CD4-positive, alpha-beta T cell (primary cell): ENCODE data around the gene SLC35G6. TPM values are rescaled to one million over a fixed set of nuclear protein-coding genes. Genes with fewer than 3 reads are reported as not detected.
A peak's percentile ranks its signal among the peaks of the same experiment; 100 is the strongest.

Experiments used
- ATAC-seq: fragments of 200-7000 bp; cut with Tn5 transposase; one replicate; pipeline ENCODE4 v1.10.0; 2022; ENCODE audit warnings: mild to moderate bottlenecking; ENCODE audit not compliant: poor library complexity
- CTCF ChIA-PET: fragments of 350-600 bp; sonication (Branson Sonifier 250); formaldehyde crosslinking; loops from one replicate; lab custom pipeline; 2021; ENCODE audit warnings: antibody characterized with exemption, inconsistent platforms; lab: Charles Lee
- POLR2A ChIA-PET: fragments of 350-600 bp; sonication (Branson Sonifier 250); formaldehyde crosslinking; loops from one replicate; lab custom pipeline; 2021; ENCODE audit warnings: antibody characterized with exemption, inconsistent platforms; lab: Charles Lee
- DNase-seq, 14 experiments: peaks; one replicate each; pipeline ENCODE4 v3.0.0-alpha.2; 2013 to 2020; ENCODE audit warnings: mixed read lengths in 2 of 14
- H3K27ac ChIP-seq, 2 donors: one replicate each; pipeline versions ENCODE4 v1.5.1 to v1.7.0; 2013; ENCODE audit warnings: low read length in 2 of 2, low read depth in 1 of 2, mild to moderate bottlenecking in 1 of 2
- H3K27me3 ChIP-seq, 2 experiments: 1 replicate in 1 of 2; 2 replicates in 1 of 2; pipeline versions ENCODE4 v1.6.1 to v1.7.0; 2013; ENCODE audit warnings: low read length in 2 of 2, control low read depth in 1 of 2, mild to moderate bottlenecking in 1 of 2, moderate library complexity in 1 of 2; ENCODE audit not compliant: insufficient read depth in 2 of 2, control insufficient read depth in 1 of 2
- H3K36me3 ChIP-seq: one replicate; pipeline ENCODE4 v1.6.1; 2013; ENCODE audit warnings: low read length, control low read depth; ENCODE audit not compliant: insufficient read depth
- H3K4me1 ChIP-seq: one replicate; pipeline ENCODE4 v1.6.1; 2013; ENCODE audit warnings: low read length, control low read depth; ENCODE audit not compliant: insufficient read depth
- H3K4me3 ChIP-seq: one replicate; pipeline ENCODE4 v1.5.1; 2013; ENCODE audit warnings: mild to moderate bottlenecking, low read length, moderate library complexity
- H3K9me3 ChIP-seq, 2 experiments: 1 replicate in 1 of 2; 2 replicates in 1 of 2; pipeline versions ENCODE4 v1.6.1 to v1.7.0; 2013; ENCODE audit warnings: low read length in 2 of 2, mild to moderate bottlenecking in 2 of 2, control low read depth in 1 of 2, moderate library complexity in 1 of 2; ENCODE audit not compliant: control insufficient read depth in 1 of 2, insufficient read depth in 1 of 2
- H3K27ac Mint-ChIP-seq: one replicate; pipeline ENCODE4 v1.8.0; 2020; ENCODE audit warnings: mixed read lengths
- H3K27me3 Mint-ChIP-seq: one replicate; pipeline ENCODE4 v1.8.0; 2021; ENCODE audit warnings: mixed read lengths
- H3K36me3 Mint-ChIP-seq: one replicate; pipeline ENCODE4 v1.8.0; 2021; ENCODE audit warnings: low read depth, mixed read lengths
- H3K4me1 Mint-ChIP-seq: one replicate; pipeline ENCODE4 v1.8.0; 2021; ENCODE audit warnings: low read depth, mixed read lengths
- H3K4me3 Mint-ChIP-seq: one replicate; pipeline ENCODE4 v1.8.0; 2020; ENCODE audit warnings: mild to moderate bottlenecking, mixed read lengths
- H3K9me3 Mint-ChIP-seq: one replicate; pipeline ENCODE4 v1.8.0; 2020; ENCODE audit warnings: mixed read lengths
- intact Hi-C, 2 experiments: fragments of 100-400 bp; cut with DNase I in 1 of 2; cut with micrococcal nuclease in 1 of 2; formaldehyde crosslinking; loops; one replicate each; pipeline versions ENCODE4 v1.15.1 to v1.9.0; 2023 to 2025; cut with DNase I, micrococcal nuclease
- total RNA-seq, 174 experiments: library from RNA in 2 of 174; stranded (reverse) in 2 of 174; gene quantifications; one replicate each; pipeline ENCODE4 v1.2.3 and lab custom pipeline; 2021 to 2026
- TF ChIP-seq, protein P1 (sequence below): fragments of 200-600 bp; IDR thresholded peaks from one replicate; pipeline ENCODE4 v1.8.0; 2022; ENCODE audit warnings: antibody characterized with exemption, mild to moderate bottlenecking

Gene SLC35G6
- total RNA-seq, 2 experiments from 2014 or later, result 0.17 TPM; not detected in 1

GRCh38 chr17:7491583-7491982, 10.3 kb downstream of the SLC35G6 start:
- TF ChIP-seq, protein P1, sequence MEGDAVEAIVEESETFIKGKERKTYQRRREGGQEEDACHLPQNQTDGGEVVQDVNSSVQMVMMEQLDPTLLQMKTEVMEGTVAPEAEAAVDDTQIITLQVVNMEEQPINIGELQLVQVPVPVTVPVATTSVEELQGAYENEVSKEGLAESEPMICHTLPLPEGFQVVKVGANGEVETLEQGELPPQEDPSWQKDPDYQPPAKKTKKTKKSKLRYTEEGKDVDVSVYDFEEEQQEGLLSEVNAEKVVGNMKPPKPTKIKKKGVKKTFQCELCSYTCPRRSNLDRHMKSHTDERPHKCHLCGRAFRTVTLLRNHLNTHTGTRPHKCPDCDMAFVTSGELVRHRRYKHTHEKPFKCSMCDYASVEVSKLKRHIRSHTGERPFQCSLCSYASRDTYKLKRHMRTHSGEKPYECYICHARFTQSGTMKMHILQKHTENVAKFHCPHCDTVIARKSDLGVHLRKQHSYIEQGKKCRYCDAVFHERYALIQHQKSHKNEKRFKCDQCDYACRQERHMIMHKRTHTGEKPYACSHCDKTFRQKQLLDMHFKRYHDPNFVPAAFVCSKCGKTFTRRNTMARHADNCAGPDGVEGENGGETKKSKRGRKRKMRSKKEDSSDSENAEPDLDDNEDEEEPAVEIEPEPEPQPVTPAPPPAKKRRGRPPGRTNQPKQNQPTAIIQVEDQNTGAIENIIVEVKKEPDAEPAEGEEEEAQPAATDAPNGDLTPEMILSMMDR, result no peak
- no peak for ATAC-seq
- no peak overlapping the region for H3K4me3 Mint-ChIP-seq

GRCh38 chr17:7493941-7494340, 12.7 kb downstream of the SLC35G6 start:
- H3K4me1 Mint-ChIP-seq, result peaks cover 48% of the 10 kb centered on the region

More at GRCh38 chr17:7491583-7491982, 10.3 kb downstream of the SLC35G6 start:
- no peak overlapping the region for H3K4me3 ChIP-seq
- DNase-seq, result no peak
- ChIA-PET POLR2A (interaction anchor here (0.6 to 1.8 kb wide), 2 partner anchors 12 to 194 kb away, joined by 3 to 4 read pairs; partner anchors contain the start of gene ZBTB4), CTCF (interaction anchor here (1.3 to 1.5 kb wide), 2 partner anchors 55 to 136 kb away, joined by 3 to 5 read pairs; no protein-coding TSS in a partner anchor)
- H3K4me1 Mint-ChIP-seq, result peaks cover 65% of the 10 kb centered on the region
- peaks cover 51% of the 10 kb centered on the region for H3K4me1 ChIP-seq
- intact Hi-C loops, result no loop called here
- no peaks in the 10 kb centered on the region for H3K9me3 ChIP-seq
- H3K9me3 Mint-ChIP-seq, result no peaks in the 10 kb centered on the region
- no peak overlapping the region for H3K27ac Mint-ChIP-seq
- no peaks in the 10 kb centered on the region for H3K27me3 Mint-ChIP-seq
- peaks cover 50% of the 10 kb centered on the region for H3K36me3 ChIP-seq
- peaks cover 69% of the 10 kb centered on the region for H3K36me3 Mint-ChIP-seq
- no peaks in the 10 kb centered on the region for H3K27me3 ChIP-seq
- H3K27ac ChIP-seq, result no peak overlapping the region

GRCh38 chr17:7495906-7496434, 14.7 kb downstream of the SLC35G6 start:
- peak overlapping the region; percentile 15 for H3K4me3 Mint-ChIP-seq
- intact Hi-C loops, result no loop called here
- H3K36me3 Mint-ChIP-seq, result peaks cover 81% of the 10 kb centered on the region

More at GRCh38 chr17:7493941-7494340, 12.7 kb downstream of the SLC35G6 start:
- no peaks in the 10 kb centered on the region for H3K9me3 ChIP-seq
- POLR2A ChIA-PET, result interaction anchor here (1.0 to 1.5 kb wide), 2 partner anchors 10 to 15 kb away, joined by 3 read pairs; partner anchors contain the start of gene POLR2A
- ATAC-seq, result no peak
- Mint-ChIP-seq H3K27me3 (no peaks in the 10 kb centered on the region), H3K27ac (peak overlapping the region; percentile 8), H3K9me3 (no peaks in the 10 kb centered on the region), H3K4me3 (no peak overlapping the region), H3K36me3 (peaks cover 78% of the 10 kb centered on the region)
- TF ChIP-seq, protein P1, result no peak
- H3K4me1 ChIP-seq, result peaks cover 30% of the 10 kb centered on the region
- no peak overlapping the region for H3K4me3 ChIP-seq
- no peak overlapping the region for H3K27ac ChIP-seq
- intact Hi-C loops, result no loop called here
- CTCF ChIA-PET, result interaction anchor here (2.1 kb wide), 2 partner anchors 57 to 67 kb away, joined by 7 to 8 read pairs; partner anchors contain the start of gene SENP3
- no peaks in the 10 kb centered on the region for H3K27me3 ChIP-seq
- peaks cover 67% of the 10 kb centered on the region for H3K36me3 ChIP-seq
- no peak for DNase-seq

More at GRCh38 chr17:7495906-7496434, 14.7 kb downstream of the SLC35G6 start:
- H3K9me3 ChIP-seq, result no peaks in the 10 kb centered on the region
- ATAC-seq, result no peak
- no peak for DNase-seq
- no peaks in the 10 kb centered on the region for H3K27me3 ChIP-seq
- CTCF ChIA-PET, result no interaction called here
- Mint-ChIP-seq H3K4me1 (peaks cover 28% of the 10 kb centered on the region), H3K27ac (peak overlapping the region; percentile 44), H3K27me3 (no peaks in the 10 kb centered on the region), H3K9me3 (no peaks in the 10 kb centered on the region)
- H3K4me1 ChIP-seq, result peaks cover 13% of the 10 kb centered on the region
- no peak overlapping the region for H3K4me3 ChIP-seq
- peaks cover 86% of the 10 kb centered on the region for H3K36me3 ChIP-seq
- TF ChIP-seq, protein P1, result no peak
- no peak overlapping the region for H3K27ac ChIP-seq
- POLR2A ChIA-PET, result no interaction called here
